Suprapubic skin (tissue), 4 donors: ENCODE results near the gene CDC42EP1. TPM values are rescaled to one million over a fixed set of nuclear protein-coding genes. Genes with fewer than 3 reads are reported as not detected.
"Not testable (repeated sequence)": the region's sequence is repeated elsewhere in the genome, so short reads cannot be mapped to it uniquely, and the experiment has no call there.

Experiments used
- DNase-seq, 2 donors: peaks; one replicate each; pipeline ENCODE4 v3.0.0-alpha.2; 2019; ENCODE audit warnings: low spot score in 2 of 2
- H3K27ac ChIP-seq: fragments of 200-600 bp; sonication (generic); one replicate; pipeline ENCODE4 v1.5.1; 2019
- H3K27me3 ChIP-seq: fragments of 200-600 bp; sonication (generic); one replicate; pipeline ENCODE4 v1.5.1; 2019
- H3K36me3 ChIP-seq: fragments of 200-600 bp; sonication (generic); one replicate; pipeline ENCODE4 v1.5.1; 2019
- H3K4me1 ChIP-seq: fragments of 200-600 bp; sonication (generic); one replicate; pipeline ENCODE4 v1.5.1; 2019
- H3K4me3 ChIP-seq: fragments of 200-600 bp; sonication (generic); one replicate; pipeline ENCODE4 v1.5.1; 2019; ENCODE audit warnings: mild to moderate bottlenecking
- H3K9me3 ChIP-seq: fragments of 200-600 bp; sonication (generic); one replicate; pipeline ENCODE4 v1.5.1; 2019
- CTCF ChIP-seq, 2 donors: fragments of 200-600 bp in 1 of 2; fragments of 450-650 bp in 1 of 2; sonication (generic) in 1 of 2; IDR thresholded peaks; one replicate each; pipeline ENCODE4 v1.5.1; 2016 to 2019; ENCODE audit warnings: antibody characterized with exemption in 2 of 2, mild to moderate bottlenecking in 1 of 2, moderate library complexity in 1 of 2
- EP300 ChIP-seq: sonication (generic); formaldehyde crosslinking; IDR thresholded peaks from one replicate; pipeline ENCODE4 v1.6.1; 2017; ENCODE audit warnings: antibody characterized with exemption
- POLR2A ChIP-seq, 2 donors: fragments of 450-650 bp; IDR thresholded peaks; one replicate each; pipeline ENCODE4 v1.6.1; 2017; ENCODE audit warnings: antibody characterized with exemption in 2 of 2, mild to moderate bottlenecking in 2 of 2, moderate library complexity in 2 of 2
- POLR2AphosphoS5 ChIP-seq, 3 donors: sonication (generic); formaldehyde crosslinking; IDR thresholded peaks; one replicate each; pipeline ENCODE4 v1.6.1; 2017; ENCODE audit warnings: antibody characterized with exemption in 3 of 3
- WGBS: methylation state at CpG from one replicate; pipeline ENCODE4 v1.1.5; 2018; 5-methylcytosine and 5-hydroxymethylcytosine counted together
- total RNA-seq, 4 donors: library from RNA; depleted of rRNA; stranded (reverse); fragments of >200 nt; gene quantifications; one replicate each; pipeline ENCODE4 v1.1.0, GENCODE V29; 2016

The CDC42EP1 gene
- total RNA-seq, 4 donors from 2014 or later = 32.1 to 93.7 (median 80.9) TPM

DNA sequence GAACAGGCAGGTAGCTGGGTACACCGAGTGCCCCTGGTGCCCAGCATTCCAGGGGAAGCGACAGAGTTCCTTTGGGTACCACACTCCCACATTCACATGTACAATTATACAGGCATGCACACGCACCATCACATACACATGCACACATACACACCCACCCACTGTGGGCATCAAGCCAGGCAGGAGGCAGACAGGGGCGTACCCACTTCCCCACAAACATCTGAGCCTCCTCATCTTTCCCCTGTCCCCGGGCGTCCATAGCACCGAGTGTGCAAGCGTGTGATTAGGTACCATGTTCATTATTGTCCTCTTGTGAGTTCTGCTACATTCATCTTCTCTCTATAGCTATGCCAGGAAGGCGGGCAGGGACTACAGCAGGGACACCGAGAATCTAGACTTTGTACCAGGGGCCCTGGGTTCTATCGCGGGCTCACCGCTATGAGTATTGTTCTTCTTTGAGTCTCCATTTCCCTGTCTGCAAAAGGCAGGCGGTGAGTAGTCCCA lies 39.0 kb upstream of the CDC42EP1 start:
- no peak overlapping the region for H3K4me3 ChIP-seq
- 65% methylated on average over 12 of the region's 14 CpGs for WGBS
- TF ChIP-seq POLR2A (IDR thresholded peaks at IDR 0.05) (no peak), POLR2AphosphoS5 (IDR thresholded peaks at IDR 0.05) (no peak), CTCF (IDR thresholded peaks at IDR 0.05) (no peak), EP300 (no peak)
- H3K27ac ChIP-seq = no peak overlapping the region
- no peaks in the 10 kb centered on the region for H3K9me3 ChIP-seq
- no peaks in the 10 kb centered on the region for H3K36me3 ChIP-seq
- no peak for DNase-seq
- peaks cover 28% of the 10 kb centered on the region for H3K27me3 ChIP-seq
- H3K4me1 ChIP-seq = peaks cover 43% of the 10 kb centered on the region

GRCh38 chr22:37522482-37522881 lies 37.8 kb upstream of the CDC42EP1 start:
- Histone ChIP-seq H3K4me3 (no peak overlapping the region), H3K36me3 (no peaks in the 10 kb centered on the region), H3K4me1 (peaks cover 47% of the 10 kb centered on the region), H3K9me3 (no peaks in the 10 kb centered on the region), H3K27me3 (peaks cover 26% of the 10 kb centered on the region), H3K27ac (no peak overlapping the region)
- DNase-seq = no peak
- no peak for TF ChIP-seq POLR2A (IDR thresholded peaks at IDR 0.05)
- TF ChIP-seq POLR2AphosphoS5 (IDR thresholded peaks at IDR 0.05) = no peak
- TF ChIP-seq EP300 = no peak
- TF ChIP-seq CTCF (IDR thresholded peaks at IDR 0.05) = no peak
- WGBS = 90% methylated on average over 6 of the region's 6 CpGs

DNA sequence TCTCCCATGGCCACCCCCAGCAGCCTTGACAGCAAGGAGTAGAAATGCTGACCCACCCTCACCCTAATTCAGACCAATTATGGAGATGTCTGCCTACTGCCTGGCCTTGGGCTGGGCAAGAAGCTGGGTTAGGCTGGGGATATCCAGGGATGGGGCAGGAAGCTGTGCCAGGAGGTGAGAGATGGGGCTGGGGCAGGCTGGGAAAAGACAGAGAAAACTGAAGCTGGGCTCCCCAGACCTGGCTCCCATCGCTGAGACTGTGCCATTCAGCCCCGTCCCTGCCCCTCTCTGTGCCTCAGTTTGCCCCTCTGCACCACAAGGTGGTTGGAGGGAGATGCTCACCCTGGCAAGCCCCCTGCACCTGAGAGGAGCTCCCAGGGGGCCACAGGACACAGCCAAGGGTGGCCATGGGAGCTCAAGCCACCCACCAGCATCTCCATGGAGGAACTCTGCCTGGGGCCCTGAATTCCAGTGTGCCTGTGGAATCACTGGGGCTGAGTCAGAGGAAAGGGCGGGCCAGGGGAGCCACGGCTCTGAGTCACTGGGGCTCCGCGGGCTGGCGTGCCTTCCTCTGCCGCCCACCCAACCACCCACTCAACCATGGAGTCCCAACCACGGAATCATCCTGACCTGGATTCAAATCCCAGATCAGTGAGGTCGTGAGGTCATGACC lies 35.1 kb upstream of the CDC42EP1 start:
- H3K36me3 ChIP-seq = no peaks in the 10 kb centered on the region
- H3K9me3 ChIP-seq = no peaks in the 10 kb centered on the region
- no peak for DNase-seq
- no peak overlapping the region for H3K4me3 ChIP-seq
- peaks cover 22% of the 10 kb centered on the region for H3K4me1 ChIP-seq
- H3K27me3 ChIP-seq = peaks cover 3% of the 10 kb centered on the region
- no peak overlapping the region for H3K27ac ChIP-seq
- no peak for TF ChIP-seq CTCF (IDR thresholded peaks at IDR 0.05)
- TF ChIP-seq POLR2A (IDR thresholded peaks at IDR 0.05) = no peak
- TF ChIP-seq EP300 = no peak
- TF ChIP-seq POLR2AphosphoS5 (IDR thresholded peaks at IDR 0.05) = no peak
- WGBS = 68% methylated on average over 3 of the region's 10 CpGs

GRCh38 chr22:37525746-37526350 lies 34.4 kb upstream of the CDC42EP1 start:
- no peak overlapping the region for H3K4me3 ChIP-seq
- H3K4me1 ChIP-seq = peaks cover 22% of the 10 kb centered on the region
- H3K27ac ChIP-seq = peak overlapping the region; percentile 44
- TF ChIP-seq CTCF (IDR thresholded peaks at IDR 0.05) (no peak), POLR2A (IDR thresholded peaks at IDR 0.05) (no peak), POLR2AphosphoS5 (IDR thresholded peaks at IDR 0.05) (no peak), EP300 (no peak)
- WGBS = 32% methylated on average over 6 of the region's 7 CpGs
- DNase-seq = no peak
- H3K9me3 ChIP-seq = no peaks in the 10 kb centered on the region
- H3K27me3 ChIP-seq = peaks cover 3% of the 10 kb centered on the region
- no peaks in the 10 kb centered on the region for H3K36me3 ChIP-seq

DNA sequence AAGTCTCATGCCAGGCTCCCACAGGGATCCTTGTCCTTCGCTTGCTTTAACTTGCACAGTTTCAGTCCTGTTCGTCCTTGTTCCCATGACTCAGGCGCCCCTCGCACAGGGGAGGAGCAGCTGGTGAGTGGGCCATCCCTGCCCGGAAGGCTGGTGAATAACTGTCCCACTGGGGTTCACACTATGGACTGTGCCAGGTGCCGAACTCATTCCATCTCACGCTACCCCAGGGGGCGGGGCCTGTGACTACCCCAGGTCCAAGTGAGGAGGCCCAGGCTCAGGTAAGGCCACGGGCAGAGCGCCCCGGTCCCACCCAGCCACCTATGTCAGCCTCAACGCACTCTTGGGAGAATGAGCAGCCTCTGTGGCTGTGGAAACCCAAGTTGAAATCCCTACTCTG lies 33.9 kb upstream of the CDC42EP1 start:
- TF ChIP-seq CTCF (IDR thresholded peaks at IDR 0.05) = no peak
- TF ChIP-seq POLR2AphosphoS5 (IDR thresholded peaks at IDR 0.05) = no peak
- no peak for TF ChIP-seq POLR2A (IDR thresholded peaks at IDR 0.05)
- no peak for TF ChIP-seq EP300
- H3K9me3 ChIP-seq = no peaks in the 10 kb centered on the region
- no peak overlapping the region for H3K27ac ChIP-seq
- no peaks in the 10 kb centered on the region for H3K27me3 ChIP-seq
- H3K36me3 ChIP-seq = no peaks in the 10 kb centered on the region
- no peak for DNase-seq
- no peak overlapping the region for H3K4me3 ChIP-seq
- H3K4me1 ChIP-seq = peaks cover 22% of the 10 kb centered on the region
- 25% methylated on average over 1 of the region's 12 CpGs for WGBS

GRCh38 chr22:37527081-37527752 lies 33.1 kb upstream of the CDC42EP1 start:
- not testable (repeated sequence) for H3K27me3 ChIP-seq, H3K36me3 ChIP-seq, H3K27ac ChIP-seq, H3K4me3 ChIP-seq, H3K9me3 ChIP-seq, DNase-seq
- H3K4me1 ChIP-seq = peaks cover 22% of the 10 kb centered on the region
- 88% methylated on average over 8 of the region's 9 CpGs for WGBS

- not testable (repeated sequence) for H3K27me3 ChIP-seq, DNase-seq, H3K27ac ChIP-seq, H3K9me3 ChIP-seq, H3K4me3 ChIP-seq, H3K36me3 ChIP-seq
- WGBS = 95% methylated on average over 9 of the region's 9 CpGs
- H3K4me1 ChIP-seq = peaks cover 22% of the 10 kb centered on the region
Observed at GRCh38 chr22:37527952-37528351, 32.3 kb upstream of the CDC42EP1 start.
